SK-N-SH (cell line): ENCODE data around the gene CDKN2B-AS1. TPM values are rescaled to one million over a fixed set of nuclear protein-coding genes. Genes with fewer than 3 reads are reported as not detected.

ENCODE experiments used
- CTCF ChIA-PET: fragments of 300-600, 350-600 bp; formaldehyde crosslinking; extraction: SDS; loops from one replicate; lab custom pipeline; 2021; lab: Yijun Ruan, JAX
- POLR2A ChIA-PET: fragments of 350-600 bp; sonication (Branson Sonifier 250); formaldehyde crosslinking; extraction: SDS; loops from one replicate; lab custom pipeline; 2020; ENCODE audit warnings: antibody characterized with exemption, inconsistent platforms; lab: Yijun Ruan, JAX
- DNase-seq: peaks from one replicate; pipeline ENCODE4 v3.0.0; 2012
- H2AFZ ChIP-seq: fragments of 200-600 bp; sonication (generic); 2 replicates; pipeline ENCODE4 v1.8.1; 2016; ENCODE audit warnings: antibody characterized with exemption, mild to moderate bottlenecking, low read depth
- H3F3A ChIP-seq: fragments of 200-600 bp; sonication (generic); replicated peaks from 2 replicates; pipeline ENCODE3; 2016; ENCODE audit warnings: antibody characterized with exemption, mild to moderate bottlenecking; ENCODE audit not compliant: insufficient read depth
- H3K27ac ChIP-seq, 2 experiments: fragments of 200-500 bp in 1 of 2; fragments of 200-600 bp in 1 of 2; sonication (Bioruptor generic) in 1 of 2; sonication (generic), shearing (Covaris generic) in 1 of 2; 2 replicates each; pipeline versions ENCODE4 v1.5.1 to v1.6.1; 2014 to 2016; ENCODE audit warnings: low read depth in 2 of 2, inconsistent platforms in 1 of 2, low read length in 1 of 2, mild to moderate bottlenecking in 1 of 2, mixed read lengths in 1 of 2
- H3K27me3 ChIP-seq: fragments of 200-600 bp; sonication (generic), shearing (Covaris generic); 2 replicates; pipeline ENCODE4 v1.6.1; 2016; ENCODE audit warnings: mixed run types; ENCODE audit not compliant: insufficient read depth
- H3K36me3 ChIP-seq, 2 experiments: fragments of 200-500 bp in 1 of 2; fragments of 200-600 bp in 1 of 2; sonication (Bioruptor generic) in 1 of 2; sonication (generic) in 1 of 2; replicated peaks in 1 of 2; 2 replicates each; pipeline versions ENCODE3 to v1.5.1; 2014 to 2016; ENCODE audit warnings: low read length in 1 of 2, mild to moderate bottlenecking in 1 of 2; ENCODE audit not compliant: insufficient read depth in 2 of 2, control insufficient read depth in 1 of 2
- H3K4me1 ChIP-seq, 2 experiments: fragments of 200-500 bp in 1 of 2; fragments of 200-600 bp in 1 of 2; sonication (Bioruptor generic) in 1 of 2; sonication (generic), shearing (Covaris generic) in 1 of 2; 2 replicates each; pipeline versions ENCODE4 v1.5.1 to v1.6.1; 2014 to 2016; ENCODE audit warnings: low read depth in 1 of 2, low read length in 1 of 2, mixed run types in 1 of 2; ENCODE audit not compliant: insufficient read depth in 2 of 2, control insufficient read depth in 1 of 2
- H3K4me2 ChIP-seq: fragments of 200-600 bp; sonication (generic), shearing (Covaris generic); 2 replicates; pipeline ENCODE4 v1.6.1; 2017; ENCODE audit warnings: mixed run types
- H3K4me3 ChIP-seq, 2 experiments: fragments of 200-500 bp in 1 of 2; fragments of 200-600 bp in 1 of 2; sonication (Bioruptor generic) in 1 of 2; sonication (generic), shearing (Covaris generic) in 1 of 2; 2 replicates each; pipeline versions ENCODE4 v1.5.1 to v1.8.1; 2014 to 2016; ENCODE audit warnings: low read depth in 2 of 2, inconsistent platforms in 1 of 2, low read length in 1 of 2, mild to moderate bottlenecking in 1 of 2, mixed read lengths in 1 of 2, moderate library complexity in 1 of 2
- H3K79me2 ChIP-seq: fragments of 200-600 bp; sonication (generic); 2 replicates; pipeline ENCODE4 v1.8.1; 2017; ENCODE audit warnings: mild to moderate bottlenecking; ENCODE audit not compliant: insufficient read depth
- H3K9ac ChIP-seq: fragments of 200-600 bp; sonication (generic); 2 replicates; pipeline ENCODE4 v1.6.1; 2017; ENCODE audit warnings: mixed run types
- H3K9me2 ChIP-seq: fragments of 200-600 bp; sonication (generic); 2 replicates; pipeline ENCODE4 v1.6.1; 2017; ENCODE audit warnings: mixed run types
- H3K9me3 ChIP-seq: fragments of 200-600 bp; sonication (generic); 2 replicates; pipeline ENCODE4 v1.6.1; 2017; ENCODE audit warnings: mixed run types, mild to moderate bottlenecking, moderate library complexity
- H4K20me1 ChIP-seq: fragments of 200-600 bp; sonication (generic); 2 replicates; pipeline ENCODE4 v1.6.1; 2017; ENCODE audit warnings: mild to moderate bottlenecking, mixed run types; ENCODE audit not compliant: insufficient read depth
- EZH2phosphoT487 ChIP-seq: fragments of 200-600 bp; sonication (generic); IDR thresholded peaks from 2 replicates; pipeline ENCODE4 v1.6.1; 2017; ENCODE audit warnings: low read depth, mixed run types, mild to moderate bottlenecking, antibody characterized with exemption, moderate library complexity, borderline replicate concordance
- FOSL2 ChIP-seq: IDR thresholded peaks from 2 replicates; pipeline ENCODE4 v1.4.0; 2012; ENCODE audit warnings: low read depth, mild to moderate bottlenecking, moderate library complexity, borderline replicate concordance
- FOXJ3 ChIP-seq: sonication (generic); formaldehyde crosslinking; IDR thresholded peaks from 2 replicates; pipeline ENCODE4 v1.5.1; 2020; ENCODE audit warnings: mild to moderate bottlenecking, missing genetic modification reagents
- FOXM1 ChIP-seq: IDR thresholded peaks from 2 replicates; pipeline ENCODE4 v1.4.0; 2012; ENCODE audit warnings: low read depth, mild to moderate bottlenecking
- JUND ChIP-seq: IDR thresholded peaks from 2 replicates; pipeline ENCODE4 v1.4.0; 2012
- NFIC ChIP-seq: IDR thresholded peaks from 2 replicates; pipeline ENCODE4 v1.4.0; 2012; ENCODE audit warnings: borderline replicate concordance
- NRF1 ChIP-seq: IDR thresholded peaks from 2 replicates; pipeline ENCODE4 v1.6.1; 2012; ENCODE audit warnings: low read depth, mild to moderate bottlenecking, low read length
- PBX3 ChIP-seq: IDR thresholded peaks from 2 replicates; pipeline ENCODE4; 2012
- POLR2AphosphoS5 ChIP-seq: IDR thresholded peaks from 2 replicates; pipeline ENCODE4 v1.6.1; 2012; ENCODE audit warnings: low read depth, low read length
- RAD21 ChIP-seq: IDR thresholded peaks from 2 replicates; pipeline ENCODE4 v1.6.1; 2012; ENCODE audit warnings: mild to moderate bottlenecking, low read length
- RFX5 ChIP-seq: IDR thresholded peaks from 2 replicates; pipeline ENCODE4 v1.6.1; 2012; ENCODE audit warnings: mild to moderate bottlenecking, improper control_type of control experiment, low read length
- SIN3A ChIP-seq: IDR thresholded peaks from 2 replicates; pipeline ENCODE4 v1.6.1; 2012; ENCODE audit warnings: low read depth, mild to moderate bottlenecking, low read length, moderate library complexity, borderline replicate concordance
- SMC3 ChIP-seq: IDR thresholded peaks from 2 replicates; pipeline ENCODE4 v1.6.1; 2012; ENCODE audit warnings: low read depth, low read length, improper control_type of control experiment
- TCF12 ChIP-seq: IDR thresholded peaks from 2 replicates; pipeline ENCODE4 v1.4.0; 2012
- USF2 ChIP-seq: fragments of 150-350 bp; IDR thresholded peaks from 2 replicates; pipeline ENCODE4 v1.6.1; 2017; ENCODE audit warnings: antibody characterized with exemption, low read length, low read depth, borderline replicate concordance
- YY1 ChIP-seq: IDR thresholded peaks from 2 replicates; pipeline ENCODE4 v1.4.0; 2012; ENCODE audit warnings: low read depth, mild to moderate bottlenecking
- polyA plus RNA-seq, 3 experiments: library from polyadenylated mRNA; depleted of rRNA; stranded (reverse); fragments of >200 nt; gene quantifications; 2 replicates each; pipeline ENCODE4 v1.2.3, GENCODE V29; 2012

CDKN2B-AS1 gene
- polyA plus RNA-seq, 1 of the 3 experiments (the other 2 are of a cell fraction), result 0.25 TPM

GRCh38 chr9:22112870-22113821 lies 118.6 kb downstream of the CDKN2B-AS1 start (continued):
- no peak for TF ChIP-seq PBX3
- TF ChIP-seq POLR2AphosphoS5, result no peak
- no peak for TF ChIP-seq SMC3

GRCh38 chr9:22114956-22115355 lies 120.4 kb downstream of the CDKN2B-AS1 start:
- Histone ChIP-seq H3K9ac (no peak overlapping the region), H3K9me3 (no peaks in the 10 kb centered on the region), H4K20me1 (no peaks in the 10 kb centered on the region), H3K27me3 (no peaks in the 10 kb centered on the region), H3K4me1 (peaks cover 0 to 18% of the 10 kb centered on the region in 2 experiments; a peak in 2 of 4 replicates), H3K4me2 (0 out of 2 replicates have a peak overlapping the region, but pooled peaks have one; percentile 17), H3K79me2 (no peaks in the 10 kb centered on the region), H3K36me3 (no peaks in the 10 kb centered on the region), H3K27ac (peak overlapping the region in 1 of 2 experiments; percentile 15; a peak in 2 of 4 replicates), H3F3A (peaks cover 21% of the 10 kb centered on the region), H3K9me2 (no peaks in the 10 kb centered on the region), H2AFZ (no peak overlapping the region), H3K4me3 (no peak overlapping the region)
- no peak for TF ChIP-seq EZH2phosphoT487
- TF ChIP-seq SIN3A, result no peak
- no peak for TF ChIP-seq RFX5
- TF ChIP-seq SMC3, result no peak
- no peak for TF ChIP-seq FOXJ3 (CRISPR knock-in tag)
- no peak for TF ChIP-seq JUND
- TF ChIP-seq FOXM1, result no peak
- TF ChIP-seq NRF1, result no peak
- no peak for TF ChIP-seq TCF12
- TF ChIP-seq YY1, result no peak
- no peak for TF ChIP-seq USF2
- no peak for TF ChIP-seq RAD21
- no peak for TF ChIP-seq FOSL2
- TF ChIP-seq NFIC, result no peak
- CTCF ChIA-PET, result interaction anchor here (0.6 to 1.0 kb wide), 2 partner anchors 22 to 301 kb away, joined by 3 to 5 read pairs; no protein-coding TSS in a partner anchor
- POLR2A ChIA-PET, result no interaction called here
- DNase-seq, result no peak
